Measurements from ENCODE around the gene SLC4A2.

Gene SLC4A2

DNA sequence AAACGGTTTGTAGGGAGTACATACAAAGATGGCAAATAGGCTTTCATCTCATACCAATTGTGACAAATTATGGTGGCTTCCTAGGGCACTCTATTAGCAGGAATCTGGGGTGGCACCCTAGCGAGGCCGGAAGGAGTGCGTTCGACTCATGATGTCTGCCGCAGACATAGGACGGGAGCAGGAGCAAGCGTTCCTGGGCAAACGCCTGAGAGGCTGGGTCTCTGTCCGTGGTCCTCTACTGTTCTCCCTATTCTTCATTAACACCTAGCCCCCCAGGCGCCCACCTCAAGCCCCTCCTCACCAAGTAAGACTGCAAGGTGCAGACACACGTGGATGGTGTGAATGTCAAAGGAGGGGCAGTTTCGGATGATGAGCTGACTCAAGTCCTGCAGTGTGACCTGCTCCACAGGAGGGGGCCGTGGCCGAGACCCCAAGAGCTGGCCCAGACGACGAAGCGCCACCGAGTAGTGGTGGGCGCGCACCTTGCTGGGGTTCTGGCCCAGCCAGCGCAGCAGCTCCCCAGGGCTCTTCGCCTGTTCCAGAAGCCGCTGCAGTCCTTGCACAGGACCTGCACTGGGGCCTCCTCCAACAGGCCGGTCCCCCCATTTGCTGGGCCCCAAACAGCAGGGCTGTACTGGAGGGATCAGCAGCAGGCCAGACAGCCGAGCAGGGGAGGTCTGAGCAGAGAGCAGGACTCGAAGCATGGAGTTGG is 20.0 kb downstream of the SLC4A2 start:
- Histone ChIP-seq H3K4me1 (ENCODE audit: control insufficient read depth in 5 of 5, insufficient read depth in 5 of 5, low read length in 5 of 5) (peaks cover 4 to 55% (median 48%) of the 10 kb centered on the region in 5 donors), H3K36me3 (ENCODE audit: control insufficient read depth in 5 of 5, insufficient read depth in 5 of 5, low read length in 5 of 5) (peaks cover 0 to 32% (median 25%) of the 10 kb centered on the region in 5 donors), H3K9me3 (ENCODE audit: control insufficient read depth in 5 of 5, low read length in 5 of 5) (no peaks in the 10 kb centered on the region), H3K4me3 (ENCODE audit: low read depth in 1 of 5, low read length in 5 of 5) (peak overlapping the region; percentile 80 to 95 (median 83)), H3K27me3 (ENCODE audit: control insufficient read depth in 5 of 5, insufficient read depth in 4 of 5, low read length in 5 of 5) (no peaks in the 10 kb centered on the region), H3K27ac (ENCODE audit: low read depth, low read length) (no peak overlapping the region), H3K9ac (ENCODE audit: low read length in 5 of 5) (peak overlapping the region in 3 of 5 donors; percentile 65 to 91 (median 86))

DNA sequence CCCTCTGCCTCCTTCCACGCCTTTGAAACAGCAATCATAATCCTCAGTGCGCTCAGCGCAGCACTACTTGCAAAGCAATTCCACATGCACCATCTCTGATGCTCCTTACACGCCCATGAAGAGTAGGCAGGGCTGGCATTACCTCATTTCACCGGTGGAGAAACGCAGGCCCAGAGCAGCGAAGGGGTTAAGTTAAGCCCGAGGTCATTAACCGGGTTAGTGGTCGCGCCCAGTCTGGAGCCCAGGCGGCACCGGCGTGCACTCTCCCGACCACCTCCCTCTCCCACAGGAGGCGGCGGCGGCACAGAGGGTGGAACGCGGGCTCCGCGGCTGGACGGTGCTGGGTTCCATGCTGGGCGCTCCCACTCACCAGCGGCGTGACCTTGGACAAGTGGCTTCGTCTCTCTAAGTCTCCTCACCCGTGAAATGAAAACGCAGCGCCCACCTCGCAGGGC is 20.7 kb downstream of the SLC4A2 start:
- peaks cover 4 to 59% (median 49%) of the 10 kb centered on the region in 5 donors for H3K4me1 ChIP-seq (ENCODE audit: control insufficient read depth in 5 of 5, insufficient read depth in 5 of 5, low read length in 5 of 5)
- H3K4me3 ChIP-seq (ENCODE audit: low read depth in 1 of 5, low read length in 5 of 5): peak overlapping the region; percentile 80 to 95 (median 83)
- H3K9me3 ChIP-seq (ENCODE audit: control insufficient read depth in 5 of 5, low read length in 5 of 5): no peaks in the 10 kb centered on the region
- H3K36me3 ChIP-seq (ENCODE audit: control insufficient read depth in 5 of 5, insufficient read depth in 5 of 5, low read length in 5 of 5): peaks cover 0 to 25% (median 17%) of the 10 kb centered on the region in 5 donors
- peak overlapping the region; percentile 94 for H3K27ac ChIP-seq (ENCODE audit: low read depth, low read length)
- H3K9ac ChIP-seq (ENCODE audit: low read length in 5 of 5): peak overlapping the region in 4 of 5 donors; percentile 65 to 92 (median 88)
- no peaks in the 10 kb centered on the region for H3K27me3 ChIP-seq (ENCODE audit: control insufficient read depth in 5 of 5, insufficient read depth in 4 of 5, low read length in 5 of 5)

DNA sequence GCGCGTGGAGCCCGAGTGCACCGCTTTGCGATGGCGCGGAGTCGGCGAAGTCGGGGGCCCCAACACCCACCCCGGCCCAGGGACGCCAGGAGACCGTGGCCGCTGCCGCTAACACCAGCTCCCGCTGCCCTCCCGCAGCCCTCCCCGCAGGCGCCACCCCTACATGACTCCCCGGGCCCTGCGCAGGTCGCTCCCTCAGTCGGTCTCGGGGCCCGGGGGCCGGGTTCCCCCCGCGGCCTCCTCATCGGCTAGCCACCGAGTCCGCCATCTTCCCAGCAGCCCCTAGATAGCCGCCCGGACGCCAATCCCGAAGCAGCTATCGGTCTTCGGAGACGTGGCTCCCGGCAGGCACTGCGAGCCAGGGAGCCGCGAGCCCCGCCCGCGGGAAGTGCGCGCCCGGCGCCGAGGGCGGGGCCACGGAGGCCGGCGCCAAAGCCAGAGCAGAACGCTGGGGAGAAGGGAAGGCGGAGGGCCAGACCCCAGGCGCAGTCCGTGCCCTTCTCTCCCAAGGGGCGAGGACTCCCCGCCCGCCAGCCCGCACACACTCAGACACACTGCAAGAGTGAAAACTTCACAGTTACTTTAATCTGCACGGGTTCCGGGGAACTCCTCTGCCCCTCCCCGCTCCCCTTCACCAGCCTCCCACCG is 21.3 kb downstream of the SLC4A2 start, which contains the start of gene FASTK:
TSS of gene FASTK (minus strand) at position 288 of the 648 bp plus-strand sequence. CDS start at position 245, 43 bp downstream.
- Histone ChIP-seq H3K4me3 (ENCODE audit: low read depth in 1 of 5, low read length in 5 of 5) (peak within 1 kb of the TSS; percentile 80 to 95 (median 83)), H3K27ac (ENCODE audit: low read depth, low read length) (peak within 1 kb of the TSS; percentile 94), H3K4me1 (ENCODE audit: control insufficient read depth in 5 of 5, insufficient read depth in 5 of 5, low read length in 5 of 5) (peaks cover 4 to 64% (median 54%) of the 10 kb centered on the region in 5 donors), H3K36me3 (ENCODE audit: control insufficient read depth in 5 of 5, insufficient read depth in 5 of 5, low read length in 5 of 5) (peaks cover 0 to 19% (median 12%) of the 10 kb centered on the region in 5 donors), H3K27me3 (ENCODE audit: control insufficient read depth in 5 of 5, insufficient read depth in 4 of 5, low read length in 5 of 5) (no peaks in the 10 kb centered on the region), H3K9ac (ENCODE audit: low read length in 5 of 5) (peak within 1 kb of the TSS in 4 of 5 donors; percentile 65 to 92 (median 88)), H3K9me3 (ENCODE audit: control insufficient read depth in 5 of 5, low read length in 5 of 5) (no peaks in the 10 kb centered on the region)

DNA sequence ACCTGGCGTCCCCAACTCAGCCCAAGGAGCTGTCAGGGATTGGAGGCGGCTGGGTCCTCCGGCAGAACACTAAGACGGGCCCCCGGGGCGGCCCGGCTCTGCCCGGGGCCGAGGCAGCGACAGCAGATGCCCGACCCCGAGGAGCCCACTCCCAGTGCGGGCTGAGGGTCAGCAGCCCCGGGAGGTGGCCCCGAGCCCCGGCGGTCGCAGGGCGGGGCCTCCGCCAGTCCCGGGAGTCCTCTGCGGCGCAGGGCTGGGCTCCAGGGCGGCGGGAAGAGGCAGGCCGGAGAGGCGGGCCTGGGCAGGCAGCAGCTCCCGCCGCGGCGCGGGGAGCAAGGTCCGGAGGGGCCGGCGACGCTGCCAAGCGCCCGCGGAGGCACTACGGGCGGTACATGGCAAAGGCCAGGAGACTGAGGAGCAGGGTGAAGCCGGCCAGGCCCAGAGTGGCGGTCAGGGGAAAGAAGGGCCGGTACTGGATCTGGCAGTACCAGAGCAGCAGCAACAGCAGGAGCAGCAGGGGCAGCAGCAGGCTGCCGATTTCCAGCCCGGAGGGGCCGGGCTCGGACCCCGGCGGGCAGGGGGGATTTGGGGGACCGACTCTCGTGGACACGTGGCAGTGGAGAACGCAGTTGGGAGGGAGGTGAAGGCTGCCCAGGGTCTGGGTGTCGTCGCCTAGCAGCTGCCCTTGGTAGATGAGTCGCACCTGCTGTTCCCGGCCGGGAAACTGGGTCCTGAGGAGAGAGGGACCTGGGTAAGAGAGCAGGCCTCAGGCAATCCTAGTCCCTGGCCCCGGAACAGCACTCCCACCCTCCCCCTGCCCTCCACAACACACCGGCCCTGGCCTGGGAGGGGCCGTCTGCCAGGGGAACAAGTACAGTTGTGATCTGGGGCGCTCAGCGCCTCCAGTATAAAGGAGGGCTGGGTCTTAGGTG is 22.0 kb downstream of the SLC4A2 start:
- Histone ChIP-seq H3K9me3 (ENCODE audit: control insufficient read depth in 5 of 5, low read length in 5 of 5) (no peaks in the 10 kb centered on the region), H3K27ac (ENCODE audit: low read depth, low read length) (peak overlapping the region; percentile 94), H3K36me3 (ENCODE audit: control insufficient read depth in 5 of 5, insufficient read depth in 5 of 5, low read length in 5 of 5) (peaks cover 0 to 12% (median 6%) of the 10 kb centered on the region in 5 donors), H3K4me3 (ENCODE audit: low read depth in 1 of 5, low read length in 5 of 5) (peak overlapping the region in 4 of 5 donors; percentile 53 to 95 (median 84)), H3K4me1 (ENCODE audit: control insufficient read depth in 5 of 5, insufficient read depth in 5 of 5, low read length in 5 of 5) (peaks cover 4 to 67% (median 58%) of the 10 kb centered on the region in 5 donors), H3K9ac (ENCODE audit: low read length in 5 of 5) (peak overlapping the region in 4 of 5 donors; percentile 65 to 86 (median 83)), H3K27me3 (ENCODE audit: control insufficient read depth in 5 of 5, insufficient read depth in 4 of 5, low read length in 5 of 5) (no peaks in the 10 kb centered on the region)

DNA sequence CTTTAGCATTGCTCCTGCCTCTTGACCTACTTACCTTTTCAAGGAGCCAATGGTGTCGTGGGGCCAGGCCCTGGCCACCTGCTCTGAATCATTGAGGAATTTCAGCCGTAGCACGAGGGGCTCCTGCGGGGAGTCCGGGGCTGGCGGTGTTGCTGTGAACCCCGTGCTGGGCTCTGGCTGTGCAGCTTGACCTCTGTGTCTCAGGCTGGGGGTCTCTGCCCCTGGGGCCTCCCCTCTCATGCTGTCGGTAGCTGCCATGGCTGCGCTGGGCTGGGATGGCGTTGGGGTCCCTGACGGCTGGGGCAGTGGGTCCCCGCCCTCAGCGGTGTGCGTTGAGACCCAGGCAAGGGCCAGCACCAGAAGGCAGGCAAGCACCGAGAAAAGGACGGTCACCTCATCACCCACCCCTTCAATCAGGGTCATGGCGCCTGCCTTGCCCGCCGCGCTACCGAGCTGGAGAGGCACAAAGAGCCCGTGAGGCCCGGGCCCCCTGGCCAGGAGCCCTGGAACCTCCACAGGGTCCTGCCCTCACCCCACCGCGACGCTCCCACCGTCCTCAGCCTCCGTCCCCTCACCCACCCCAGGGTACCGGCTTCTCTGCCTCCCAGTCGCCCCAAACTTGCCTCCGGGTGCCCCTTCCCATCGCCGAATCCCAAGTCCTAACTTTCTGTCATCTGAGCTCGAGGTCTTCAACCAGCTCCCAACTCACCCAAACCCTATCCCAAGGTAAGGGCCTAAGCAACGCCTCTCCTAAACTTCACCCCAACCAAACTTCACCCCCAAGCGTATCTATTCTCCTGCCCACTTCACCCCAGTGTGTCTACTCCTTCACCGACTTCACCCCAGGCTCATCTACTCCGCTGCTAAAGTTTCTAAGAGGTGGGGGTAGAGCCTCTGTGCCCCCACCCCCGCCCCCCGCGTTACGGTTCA is 23.0 kb downstream of the SLC4A2 start:
- peaks cover 0 to 7% (median 0%) of the 10 kb centered on the region in 5 donors for H3K36me3 ChIP-seq (ENCODE audit: control insufficient read depth in 5 of 5, insufficient read depth in 5 of 5, low read length in 5 of 5)
- H3K27me3 ChIP-seq (ENCODE audit: control insufficient read depth in 5 of 5, insufficient read depth in 4 of 5, low read length in 5 of 5): no peaks in the 10 kb centered on the region
- H3K9ac ChIP-seq (ENCODE audit: low read length in 5 of 5): peak overlapping the region; percentile 38 to 86 (median 82)
- H3K4me1 ChIP-seq (ENCODE audit: control insufficient read depth in 5 of 5, insufficient read depth in 5 of 5, low read length in 5 of 5): peaks cover 4 to 72% (median 61%) of the 10 kb centered on the region in 5 donors
- H3K4me3 ChIP-seq (ENCODE audit: low read depth in 1 of 5, low read length in 5 of 5): peak overlapping the region; percentile 66 to 95 (median 80)
- peak overlapping the region; percentile 94 for H3K27ac ChIP-seq (ENCODE audit: low read depth, low read length)
- no peaks in the 10 kb centered on the region for H3K9me3 ChIP-seq (ENCODE audit: control insufficient read depth in 5 of 5, low read length in 5 of 5)

DNA sequence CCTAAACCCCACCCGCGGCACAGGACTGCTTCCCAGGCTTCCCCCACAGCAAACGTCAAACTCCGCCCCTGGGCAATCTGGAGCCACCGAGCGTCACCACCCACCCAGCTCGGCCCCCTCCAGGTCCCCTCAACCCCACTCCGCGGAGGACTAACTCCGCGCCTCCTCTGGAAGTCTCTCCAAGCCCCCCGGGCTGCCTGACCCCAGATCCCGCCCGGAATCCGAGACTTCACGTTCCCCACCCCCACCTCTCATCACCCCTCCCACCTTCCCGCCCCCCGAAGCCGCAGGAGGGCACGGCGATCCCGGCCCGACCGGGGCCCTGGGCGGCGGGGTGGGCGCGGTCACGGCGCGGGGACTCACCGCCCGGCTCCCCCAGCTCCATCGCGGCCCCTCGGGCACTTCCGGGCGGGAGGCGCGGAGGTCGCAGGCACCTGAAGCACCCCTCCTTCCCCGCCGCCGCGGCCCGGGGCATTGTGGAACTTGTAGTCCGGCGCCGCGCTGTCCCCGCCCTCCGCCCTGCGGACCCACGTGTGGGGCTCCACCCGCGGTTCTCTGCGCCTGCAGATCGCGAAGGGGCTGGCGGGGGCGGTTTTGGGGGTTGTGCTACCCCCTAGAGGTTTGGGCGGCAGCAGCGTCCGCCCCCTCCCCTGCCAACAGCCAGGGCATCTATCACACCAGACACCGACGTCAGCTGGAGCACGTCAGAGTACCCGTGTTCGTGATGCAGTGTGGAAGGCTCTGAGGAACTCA is 23.9 kb downstream of the SLC4A2 start, which contains the start of gene TMUB1:
TSS of gene TMUB1 (minus strand) at position 423 of the 753 bp plus-strand sequence. CDS start 930 bp downstream, outside the sequence.
- Histone ChIP-seq H3K9me3 (ENCODE audit: control insufficient read depth in 5 of 5, low read length in 5 of 5) (no peaks in the 10 kb centered on the region), H3K4me3 (ENCODE audit: low read depth in 1 of 5, low read length in 5 of 5) (peak within 1 kb of the TSS; percentile 66 to 95 (median 72)), H3K27ac (ENCODE audit: low read depth, low read length) (peak within 1 kb of the TSS; percentile 94), H3K36me3 (ENCODE audit: control insufficient read depth in 5 of 5, insufficient read depth in 5 of 5, low read length in 5 of 5) (peaks cover 0 to 4% (median 0%) of the 10 kb centered on the region in 5 donors), H3K9ac (ENCODE audit: low read length in 5 of 5) (peak within 1 kb of the TSS; percentile 38 to 86 (median 82)), H3K4me1 (ENCODE audit: control insufficient read depth in 5 of 5, insufficient read depth in 5 of 5, low read length in 5 of 5) (peaks cover 8 to 75% (median 67%) of the 10 kb centered on the region in 5 donors), H3K27me3 (ENCODE audit: control insufficient read depth in 5 of 5, insufficient read depth in 4 of 5, low read length in 5 of 5) (no peaks in the 10 kb centered on the region)

DNA sequence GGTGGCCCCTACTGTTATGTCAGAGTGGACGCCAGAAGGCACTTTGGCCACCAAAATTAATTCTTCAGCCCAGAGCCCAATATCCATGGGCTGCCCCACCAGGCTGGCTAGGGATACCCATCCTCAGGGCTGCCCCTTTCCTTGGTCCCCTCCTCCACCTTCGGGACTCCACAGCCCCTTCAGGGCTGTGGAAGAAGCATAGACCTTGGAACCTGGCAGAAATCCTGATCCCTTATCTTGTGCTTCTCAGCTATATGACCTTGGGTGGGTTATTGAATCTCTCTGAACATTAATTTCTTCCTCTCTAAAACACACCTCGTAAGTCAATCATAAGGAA is 24.4 kb downstream of the SLC4A2 start:
- H3K27ac ChIP-seq (ENCODE audit: low read depth, low read length): no peak overlapping the region
- no peaks in the 10 kb centered on the region for H3K9me3 ChIP-seq (ENCODE audit: control insufficient read depth in 5 of 5, low read length in 5 of 5)
- peak overlapping the region; percentile 10 to 95 (median 71) for H3K4me3 ChIP-seq (ENCODE audit: low read depth in 1 of 5, low read length in 5 of 5)
- H3K27me3 ChIP-seq (ENCODE audit: control insufficient read depth in 5 of 5, insufficient read depth in 4 of 5, low read length in 5 of 5): no peaks in the 10 kb centered on the region
- peak overlapping the region in 2 of 5 donors; percentile 28 to 30 for H3K9ac ChIP-seq (ENCODE audit: low read length in 5 of 5)
- H3K36me3 ChIP-seq (ENCODE audit: control insufficient read depth in 5 of 5, insufficient read depth in 5 of 5, low read length in 5 of 5): peaks cover 0 to 4% (median 0%) of the 10 kb centered on the region in 5 donors
- peaks cover 8 to 75% (median 67%) of the 10 kb centered on the region in 5 donors for H3K4me1 ChIP-seq (ENCODE audit: control insufficient read depth in 5 of 5, insufficient read depth in 5 of 5, low read length in 5 of 5)

DNA sequence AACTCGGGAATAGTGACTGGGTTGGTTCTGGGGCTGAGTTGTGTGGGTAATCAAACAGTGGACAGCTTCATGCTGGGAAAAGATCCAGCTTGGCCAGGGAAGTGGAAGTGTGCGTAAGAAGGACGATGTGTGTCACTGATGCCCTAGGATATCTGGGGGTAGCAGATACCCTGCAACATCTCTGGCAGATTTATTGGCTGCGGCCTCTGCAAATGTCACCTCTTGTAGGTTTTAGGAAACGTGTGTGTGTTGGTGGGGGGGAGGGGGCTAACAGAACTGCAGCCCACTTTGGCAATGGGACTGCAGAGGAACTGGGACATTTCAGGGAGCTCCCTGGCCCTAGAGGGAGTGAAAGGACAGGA is 25.9 kb downstream of the SLC4A2 start:
- Histone ChIP-seq H3K4me1 (ENCODE audit: control insufficient read depth in 5 of 5, insufficient read depth in 5 of 5, low read length in 5 of 5) (peaks cover 12 to 75% (median 69%) of the 10 kb centered on the region in 5 donors), H3K27me3 (ENCODE audit: control insufficient read depth in 5 of 5, insufficient read depth in 4 of 5, low read length in 5 of 5) (no peaks in the 10 kb centered on the region), H3K9me3 (ENCODE audit: control insufficient read depth in 5 of 5, low read length in 5 of 5) (no peaks in the 10 kb centered on the region), H3K27ac (ENCODE audit: low read depth, low read length) (peak overlapping the region; percentile 84), H3K36me3 (ENCODE audit: control insufficient read depth in 5 of 5, insufficient read depth in 5 of 5, low read length in 5 of 5) (no peaks in the 10 kb centered on the region), H3K4me3 (ENCODE audit: low read depth in 1 of 5, low read length in 5 of 5) (peak overlapping the region in 4 of 5 donors; percentile 57 to 72 (median 63)), H3K9ac (ENCODE audit: low read length in 5 of 5) (peak overlapping the region in 4 of 5 donors; percentile 32 to 76 (median 69))
